NT2/D1 (cell line): Measurements from ENCODE around the gene GXYLT1.
"Not testable (repeated sequence)": the region's sequence is repeated elsewhere in the genome, so short reads cannot be mapped to it uniquely, and the experiment has no call there.

Experiments used
- SUZ12 ChIP-seq: IDR thresholded peaks from 2 replicates; pipeline ENCODE4 v1.6.1; 2011; ENCODE audit not compliant: insufficient read length, insufficient read depth; ENCODE audit errors: extremely low read depth
- YY1 ChIP-seq: IDR thresholded peaks from 2 replicates; pipeline ENCODE4 v1.6.1; 2011; ENCODE audit not compliant: insufficient read length, insufficient read depth
- ZNF274 ChIP-seq: IDR thresholded peaks from 2 replicates; pipeline ENCODE4 v1.6.1; 2011; ENCODE audit warnings: mild to moderate bottlenecking, low read depth, low read length

- TF ChIP-seq YY1, SUZ12, ZNF274: not testable (repeated sequence)
Measured at GRCh38 chr12:42106791-42107190, 37.9 kb downstream of the GXYLT1 start.
